GM12878 (cell line): Measurements from ENCODE around the gene ADAMTSL1. TPM values are rescaled to one million over a fixed set of nuclear protein-coding genes. Genes with fewer than 3 reads are reported as not detected.

Experiments
- ATAC-seq: fragments of 200-7000 bp; cut with Tn5 transposase; 3 replicates; pipeline ENCODE4 v1.9.1; 2020; ENCODE audit warnings: mild to moderate bottlenecking, moderate library complexity
- BruUV-seq: library from RNA; stranded (reverse); fragments of 400-500 nt; replicated peaks from 2 replicates; lab custom pipeline; 2021; lab: Mats Ljungman, UMichigan
- CTCF ChIA-PET: fragments of 300-600 bp; sonication (Branson Sonifier 250); formaldehyde crosslinking; extraction: SDS; loops from one replicate; lab custom pipeline; 2021; ENCODE audit warnings: inconsistent platforms; lab: Yijun Ruan, JAX
- POLR2A ChIA-PET: fragments of 350-600 bp; formaldehyde crosslinking; extraction: SDS; loops from one replicate; lab custom pipeline; 2021; ENCODE audit warnings: inconsistent platforms; lab: Charles Lee
- RAD21 ChIA-PET: fragments of 300-600 bp; sonication (Branson Sonifier 250); formaldehyde crosslinking; loops from one replicate; lab custom pipeline; 2023; ENCODE audit warnings: antibody characterized with exemption; ENCODE audit not compliant: unreplicated experiment; lab: Charles Lee
- SMC1A ChIA-PET: fragments of 300-600 bp; sonication (Branson Sonifier 250); formaldehyde crosslinking; loops from one replicate; lab custom pipeline; 2023; ENCODE audit not compliant: unreplicated experiment, uncharacterized antibody; lab: Charles Lee
- DNase-seq: peaks from one replicate; pipeline ENCODE4 v3.0.0-alpha.2; 2011; ENCODE audit warnings: low read depth, low spot score
- FAIRE-seq: peaks from 3 replicates; lab custom pipeline; 2011; peaks lifted over from hg19 to GRCh38; lab: Jason Lieb, UNC
- H2AFZ ChIP-seq: 2 replicates; pipeline ENCODE4 v1.6.0; 2011; ENCODE audit warnings: low read depth, low read length, control low read depth; ENCODE audit not compliant: control insufficient read depth
- H3K27ac ChIP-seq: 2 replicates; pipeline ENCODE4 v1.5.1; 2011; ENCODE audit warnings: control low read depth; ENCODE audit not compliant: control insufficient read depth, insufficient read depth
- H3K27me3 ChIP-seq, 2 experiments: replicated peaks in 1 of 2; 2 replicates each; pipeline versions ENCODE4 v1.6.0 to v1.6.1; 2011; ENCODE audit warnings: low read length in 1 of 2; ENCODE audit not compliant: control insufficient read depth in 2 of 2, insufficient read depth in 2 of 2
- H3K36me3 ChIP-seq, 2 experiments: 2 replicates each; pipeline ENCODE4 v1.5.1; 2011; ENCODE audit warnings: low read length in 1 of 2; ENCODE audit not compliant: control insufficient read depth in 2 of 2, insufficient read depth in 2 of 2
- H3K4me1 ChIP-seq: 2 replicates; pipeline ENCODE4 v1.6.1; 2011; ENCODE audit warnings: mild to moderate bottlenecking, low read length, moderate library complexity, mixed read lengths; ENCODE audit not compliant: control insufficient read depth, insufficient read depth
- H3K4me2 ChIP-seq: 2 replicates; pipeline ENCODE4 v1.6.0; 2011; ENCODE audit warnings: control low read depth; ENCODE audit not compliant: control insufficient read depth, insufficient read depth
- H3K4me3 ChIP-seq: fragments of 200-600 bp; sonication (generic); 2 replicates; pipeline ENCODE4 v1.5.1; 2016
- H3K79me2 ChIP-seq: 2 replicates; pipeline ENCODE4 v1.6.0; 2011; ENCODE audit warnings: low read length; ENCODE audit not compliant: control insufficient read depth, insufficient read depth
- H3K9ac ChIP-seq: 2 replicates; pipeline ENCODE4 v1.8.0; 2011; ENCODE audit warnings: low read length, control low read depth, mixed read lengths; ENCODE audit not compliant: control insufficient read depth, insufficient read depth
- H3K9me3 ChIP-seq: replicated peaks from 3 replicates; pipeline ENCODE4 v1.5.1; 2011; ENCODE audit warnings: mild to moderate bottlenecking, low read length; ENCODE audit not compliant: control insufficient read depth, insufficient read depth
- H4K20me1 ChIP-seq: 2 replicates; pipeline ENCODE4 v1.6.0; 2011; ENCODE audit not compliant: control insufficient read depth, insufficient read depth
- DPF2 ChIP-seq: fragments of 450-650 bp; IDR thresholded peaks from 2 replicates; pipeline ENCODE4 v1.6.1; 2017; ENCODE audit warnings: mild to moderate bottlenecking
- EP300 ChIP-seq, 2 experiments: fragments of 150-350 bp in 1 of 2; IDR thresholded peaks; 2 replicates each; pipeline ENCODE4 v1.6.1; 2011 to 2012; ENCODE audit warnings: low read depth in 2 of 2, low read length in 2 of 2, borderline replicate concordance in 1 of 2, improper control_type of control experiment in 1 of 2, inconsistent platforms in 1 of 2; ENCODE audit not compliant: control insufficient read depth in 1 of 2
- JUNB ChIP-seq: IDR thresholded peaks from 2 replicates; pipeline ENCODE4 v1.6.1; 2016; ENCODE audit warnings: antibody characterized with exemption, mild to moderate bottlenecking
- MTA2 ChIP-seq: fragments of 450-650 bp; IDR thresholded peaks from 2 replicates; pipeline ENCODE4 v1.6.1; 2016; ENCODE audit warnings: low read depth, mild to moderate bottlenecking, moderate library complexity
- MTA3 ChIP-seq: IDR thresholded peaks from 2 replicates; pipeline ENCODE4 v1.6.1; 2012; ENCODE audit warnings: low read length, inconsistent platforms, borderline replicate concordance
- RUNX3 ChIP-seq: IDR thresholded peaks from 2 replicates; pipeline ENCODE4 v1.6.1; 2012; ENCODE audit warnings: low read length, inconsistent platforms
- WGBS: methylation state at CpG from one replicate; pipeline ENCODE4 v1.1.6; 2016; ENCODE audit warnings: low lambda C conversion rate; ENCODE audit not compliant: insufficient replicate concordance, insufficient coverage; ENCODE audit errors: missing lambda C conversion rate; 5-methylcytosine and 5-hydroxymethylcytosine counted together
- in situ Hi-C: fragments of 300-500 bp; cut with MboI; formaldehyde crosslinking; loops from 9 replicates; pipeline ENCODE4 v1.14.3; 2018; ENCODE audit warnings: mixed read lengths
- intact Hi-C: fragments of 100-400 bp; cut with micrococcal nuclease; formaldehyde crosslinking; loops from one replicate; pipeline ENCODE4 v1.14.2; 2022; ENCODE audit not compliant: unreplicated experiment
- polyA plus RNA-seq, 11 experiments: library from polyadenylated mRNA; depleted of rRNA in 4 of 11; unstranded in 6 of 11; stranded (reverse) in 5 of 11; fragments of >200 nt; fragmentation: Nextera tagmentation in 4 of 11; fragmentation: Illumina TruSeq in 1 of 11; extraction: Ambion mirVana in 4 of 11; extraction: Trizol in 1 of 11; gene quantifications; 1 replicate in 1 of 11; 2 replicates in 10 of 11; pipeline versions ENCODE4 v1.2.1 to v1.2.3, GENCODE V29; 2011 to 2016; ENCODE audit warnings: inconsistent platforms in 2 of 11, missing spikeins in 2 of 11, low read depth in 1 of 11
- total RNA-seq, 4 experiments: library from RNA; depleted of rRNA in 3 of 4; stranded (reverse); fragments of >200 nt in 3 of 4; fragmentation: Illumina TruSeq in 1 of 4; extraction: Trizol in 1 of 4; gene quantifications; 2 replicates each; pipeline versions ENCODE4 v1.2.1 to v1.2.3, GENCODE V29; 2013 to 2021
- TF ChIP-seq, protein P1 (sequence below): IDR thresholded peaks from 2 replicates; pipeline ENCODE4 v1.6.1; 2011; ENCODE audit warnings: borderline replicate concordance, low read depth, mild to moderate bottlenecking, moderate library complexity, low read length; ENCODE audit not compliant: insufficient read depth, poor library complexity, severe bottlenecking
- TF ChIP-seq, protein P2 (sequence below): fragments of 450-650 bp; IDR thresholded peaks from 2 replicates; pipeline ENCODE4 v1.6.1; 2016; ENCODE audit warnings: mild to moderate bottlenecking

The ADAMTSL1 gene
- total and polyA plus RNA-seq, 10 of the 15 experiments (the other 5 are each of a cell fraction or from before 2014, with no cell fraction given) = 0.01 to 0.10 (median 0.07) TPM; not detected in 6

DNA sequence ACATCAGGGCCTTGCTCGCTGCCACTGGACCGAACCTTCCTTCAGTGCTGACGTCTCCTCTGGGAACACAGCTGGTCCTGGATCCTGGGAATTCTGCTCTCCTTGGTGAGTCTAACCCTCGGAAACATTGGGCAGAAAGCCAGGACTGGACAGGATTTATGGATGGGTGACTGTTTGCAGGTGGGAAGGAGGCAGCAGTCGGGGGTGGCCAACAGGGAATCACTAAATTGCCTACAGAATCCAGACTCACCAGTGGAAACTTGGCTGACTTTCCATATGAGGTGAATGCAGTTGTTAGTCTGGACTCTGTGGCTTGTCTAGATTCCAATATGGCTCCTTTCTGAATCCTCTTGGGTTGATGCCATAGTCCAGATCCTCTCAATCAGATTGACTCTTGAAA, 355.9 kb downstream of the ADAMTSL1 start (continued):
- TF ChIP-seq, protein P1, sequence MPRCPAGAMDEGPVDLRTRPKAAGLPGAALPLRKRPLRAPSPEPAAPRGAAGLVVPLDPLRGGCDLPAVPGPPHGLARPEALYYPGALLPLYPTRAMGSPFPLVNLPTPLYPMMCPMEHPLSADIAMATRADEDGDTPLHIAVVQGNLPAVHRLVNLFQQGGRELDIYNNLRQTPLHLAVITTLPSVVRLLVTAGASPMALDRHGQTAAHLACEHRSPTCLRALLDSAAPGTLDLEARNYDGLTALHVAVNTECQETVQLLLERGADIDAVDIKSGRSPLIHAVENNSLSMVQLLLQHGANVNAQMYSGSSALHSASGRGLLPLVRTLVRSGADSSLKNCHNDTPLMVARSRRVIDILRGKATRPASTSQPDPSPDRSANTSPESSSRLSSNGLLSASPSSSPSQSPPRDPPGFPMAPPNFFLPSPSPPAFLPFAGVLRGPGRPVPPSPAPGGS = no peak

DNA sequence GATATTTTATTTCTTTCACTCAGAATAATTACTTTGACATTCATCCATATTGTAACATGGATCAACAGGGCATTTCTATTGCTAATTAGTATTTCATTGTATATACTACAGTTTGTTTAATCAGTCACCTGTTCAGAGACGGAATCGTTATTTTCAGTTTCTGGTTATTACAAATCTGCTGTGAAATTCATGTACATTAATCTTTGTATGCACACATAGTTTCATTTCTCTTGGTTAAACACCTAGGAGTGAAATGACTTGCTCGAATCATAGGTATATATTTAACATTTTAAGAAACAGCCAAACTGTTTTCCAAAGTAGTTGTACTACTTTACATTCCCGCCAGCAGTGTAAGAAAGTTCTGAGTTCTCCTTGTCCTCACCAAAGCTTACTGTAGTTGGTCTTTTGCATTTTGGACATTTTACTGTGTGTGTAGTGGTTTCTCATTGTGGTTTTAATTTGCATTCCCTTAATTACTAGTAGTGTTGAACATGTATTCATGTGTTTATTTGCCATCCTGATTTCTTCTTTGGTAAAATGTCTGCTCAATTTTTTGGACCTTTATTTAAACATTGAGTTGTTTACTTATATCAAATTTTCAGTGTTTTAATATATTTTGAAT, 360.9 kb downstream of the ADAMTSL1 start:
- BruUV-seq = no TSS peak
- intact Hi-C loops (no loop called here), in situ Hi-C loops (no loop called here)
- SMC1A ChIA-PET = no interaction called here
- Histone ChIP-seq H3K79me2 (no peaks in the 10 kb centered on the region), H3K9ac (no peak overlapping the region), H3K36me3 (no peaks in the 10 kb centered on the region), H3K9me3 (no peaks in the 10 kb centered on the region; the same call in 1 of the 3 replicates), H3K4me2 (no peak overlapping the region; the same call in 1 of the 2 replicates), H3K27me3 (no peaks in the 10 kb centered on the region; a peak in 2 of 4 replicates)
- RAD21 ChIA-PET = no interaction called here
- POLR2A ChIA-PET = no interaction called here
- peak; percentile 44; the same call in 2 of the 3 replicates for ATAC-seq
- DNase-seq = no peak
- TF ChIP-seq MTA3 = no peak
- 0 out of 2 replicates have a peak, but pooled peaks have one; percentile 33 for TF ChIP-seq DPF2
- peak; percentile 23; the same call in 1 of the 2 replicates for TF ChIP-seq RUNX3
- peak; percentile 60 for TF ChIP-seq JUNB
- 0 out of 2 replicates have a peak, but pooled peaks have one; percentile 26 for TF ChIP-seq MTA2
- TF ChIP-seq EP300 (IDR thresholded peaks at IDR 0.05; ENCODE audit: borderline replicate concordance in 1 of 2, control insufficient read depth in 1 of 2, low read depth in 2 of 2, low read length in 2 of 2) = peak in 1 of 2 experiments; percentile 49; a peak in 1 of 4 replicates
- TF ChIP-seq, protein P2, sequence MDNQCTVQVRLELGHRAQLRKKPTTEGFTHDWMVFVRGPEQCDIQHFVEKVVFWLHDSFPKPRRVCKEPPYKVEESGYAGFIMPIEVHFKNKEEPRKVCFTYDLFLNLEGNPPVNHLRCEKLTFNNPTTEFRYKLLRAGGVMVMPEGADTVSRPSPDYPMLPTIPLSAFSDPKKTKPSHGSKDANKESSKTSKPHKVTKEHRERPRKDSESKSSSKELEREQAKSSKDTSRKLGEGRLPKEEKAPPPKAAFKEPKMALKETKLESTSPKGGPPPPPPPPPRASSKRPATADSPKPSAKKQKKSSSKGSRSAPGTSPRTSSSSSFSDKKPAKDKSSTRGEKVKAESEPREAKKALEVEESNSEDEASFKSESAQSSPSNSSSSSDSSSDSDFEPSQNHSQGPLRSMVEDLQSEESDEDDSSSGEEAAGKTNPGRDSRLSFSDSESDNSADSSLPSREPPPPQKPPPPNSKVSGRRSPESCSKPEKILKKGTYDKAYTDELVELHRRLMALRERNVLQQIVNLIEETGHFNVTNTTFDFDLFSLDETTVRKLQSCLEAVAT = no peak
- TF ChIP-seq, all 136 proteins: peak for 5
- H3K4me3 ChIP-seq = no peak overlapping the region
- CTCF ChIA-PET = no interaction called here
- H2AFZ ChIP-seq = no peak overlapping the region
- H4K20me1 ChIP-seq = no peaks in the 10 kb centered on the region
- H3K27ac ChIP-seq = no peak overlapping the region
- H3K4me1 ChIP-seq = no peaks in the 10 kb centered on the region
- peak; percentile 83 for FAIRE-seq
- WGBS = 10% methylated on average over 4 of the region's 4 CpGs
